Progenitor cell of endocrine pancreas (in vitro differentiated cells): ENCODE measurements around the gene HOXA10. TPM values are rescaled to one million over a fixed set of nuclear protein-coding genes. Genes with fewer than 3 reads are reported as not detected.

Experiments used
- DNase-seq: peaks from one replicate; pipeline ENCODE4 v3.0.0; 2021; ENCODE audit warnings: low spot score; ENCODE audit not compliant: unreplicated experiment
- H3K27ac Mint-ChIP-seq: 2 replicates; pipeline ENCODE4 v1.8.0; 2021; ENCODE audit warnings: mild to moderate bottlenecking, moderate library complexity, mixed read lengths
- H3K27me3 Mint-ChIP-seq: 2 replicates; pipeline ENCODE4 v1.8.0; 2021; ENCODE audit warnings: mixed read lengths
- H3K36me3 Mint-ChIP-seq: 2 replicates; pipeline ENCODE4 v1.8.0; 2022; ENCODE audit warnings: mixed read lengths; ENCODE audit not compliant: insufficient read depth
- H3K4me1 Mint-ChIP-seq: 2 replicates; pipeline ENCODE4 v1.8.0; 2021; ENCODE audit warnings: low read depth, mixed read lengths
- H3K4me3 Mint-ChIP-seq: 2 replicates; pipeline ENCODE4 v1.8.0; 2021; ENCODE audit warnings: low read depth, mild to moderate bottlenecking, moderate library complexity, mixed read lengths
- H3K9me3 Mint-ChIP-seq: 2 replicates; pipeline ENCODE4 v1.8.0; 2021; ENCODE audit warnings: low read depth, mixed read lengths
- total RNA-seq: library from RNA; stranded (reverse); gene quantifications from 2 replicates; pipeline ENCODE4 v1.2.1, GENCODE V29; 2021
- TF ChIP-seq, protein P1 (sequence below): fragments of 200-600 bp; sonication (generic); IDR thresholded peaks from one replicate; pipeline ENCODE4 v1.5.0; 2021; ENCODE audit warnings: antibody characterized with exemption, mild to moderate bottlenecking; ENCODE audit not compliant: unreplicated experiment

The HOXA10 gene
- total RNA-seq, 1 donor from 2014 or later: not detected

DNA sequence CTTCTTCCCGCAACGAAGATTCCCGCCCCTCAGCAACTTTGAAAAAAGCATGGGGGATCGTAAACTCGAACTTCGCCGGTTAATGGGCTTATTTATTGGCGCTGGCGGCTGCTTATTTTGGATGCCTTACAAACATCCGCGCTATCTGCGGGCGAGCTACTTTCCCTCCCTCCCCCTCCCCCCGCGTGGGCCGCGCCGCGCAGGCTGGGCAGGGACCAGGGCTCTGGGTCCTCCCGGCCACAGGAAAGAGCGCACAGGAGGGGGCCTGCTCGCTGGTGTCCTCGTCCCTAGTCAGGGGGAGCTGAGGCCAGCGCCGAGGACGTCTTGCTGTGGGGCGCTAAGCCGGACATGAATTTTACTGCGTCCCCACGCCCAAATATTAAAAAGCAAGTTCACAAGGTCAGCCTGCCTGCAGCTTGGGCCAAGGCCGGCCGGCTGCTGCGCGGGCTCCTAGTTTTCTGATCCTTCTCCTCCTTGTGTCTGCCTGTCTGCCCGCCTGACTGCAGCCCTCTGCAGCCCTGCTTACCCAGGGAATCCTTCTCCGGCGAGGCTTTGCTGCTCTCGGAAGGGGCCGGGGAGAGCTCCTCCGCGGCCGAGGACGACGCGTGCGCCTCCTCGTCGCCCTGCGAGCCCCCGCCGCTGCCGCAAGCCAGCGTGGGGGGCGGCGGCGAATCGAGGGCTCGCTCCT is 1.2 kb downstream of the HOXA10 start:
- no peak for DNase-seq
- peaks cover 84% of the 10 kb centered on the region for H3K27me3 Mint-ChIP-seq
- H3K36me3 Mint-ChIP-seq: no peaks in the 10 kb centered on the region
- no peak overlapping the region for H3K4me3 Mint-ChIP-seq
- no peak overlapping the region for H3K27ac Mint-ChIP-seq
- TF ChIP-seq, protein P1, sequence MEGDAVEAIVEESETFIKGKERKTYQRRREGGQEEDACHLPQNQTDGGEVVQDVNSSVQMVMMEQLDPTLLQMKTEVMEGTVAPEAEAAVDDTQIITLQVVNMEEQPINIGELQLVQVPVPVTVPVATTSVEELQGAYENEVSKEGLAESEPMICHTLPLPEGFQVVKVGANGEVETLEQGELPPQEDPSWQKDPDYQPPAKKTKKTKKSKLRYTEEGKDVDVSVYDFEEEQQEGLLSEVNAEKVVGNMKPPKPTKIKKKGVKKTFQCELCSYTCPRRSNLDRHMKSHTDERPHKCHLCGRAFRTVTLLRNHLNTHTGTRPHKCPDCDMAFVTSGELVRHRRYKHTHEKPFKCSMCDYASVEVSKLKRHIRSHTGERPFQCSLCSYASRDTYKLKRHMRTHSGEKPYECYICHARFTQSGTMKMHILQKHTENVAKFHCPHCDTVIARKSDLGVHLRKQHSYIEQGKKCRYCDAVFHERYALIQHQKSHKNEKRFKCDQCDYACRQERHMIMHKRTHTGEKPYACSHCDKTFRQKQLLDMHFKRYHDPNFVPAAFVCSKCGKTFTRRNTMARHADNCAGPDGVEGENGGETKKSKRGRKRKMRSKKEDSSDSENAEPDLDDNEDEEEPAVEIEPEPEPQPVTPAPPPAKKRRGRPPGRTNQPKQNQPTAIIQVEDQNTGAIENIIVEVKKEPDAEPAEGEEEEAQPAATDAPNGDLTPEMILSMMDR: no peak
- H3K9me3 Mint-ChIP-seq: no peaks in the 10 kb centered on the region
- H3K4me1 Mint-ChIP-seq: peaks cover 4% of the 10 kb centered on the region

DNA sequence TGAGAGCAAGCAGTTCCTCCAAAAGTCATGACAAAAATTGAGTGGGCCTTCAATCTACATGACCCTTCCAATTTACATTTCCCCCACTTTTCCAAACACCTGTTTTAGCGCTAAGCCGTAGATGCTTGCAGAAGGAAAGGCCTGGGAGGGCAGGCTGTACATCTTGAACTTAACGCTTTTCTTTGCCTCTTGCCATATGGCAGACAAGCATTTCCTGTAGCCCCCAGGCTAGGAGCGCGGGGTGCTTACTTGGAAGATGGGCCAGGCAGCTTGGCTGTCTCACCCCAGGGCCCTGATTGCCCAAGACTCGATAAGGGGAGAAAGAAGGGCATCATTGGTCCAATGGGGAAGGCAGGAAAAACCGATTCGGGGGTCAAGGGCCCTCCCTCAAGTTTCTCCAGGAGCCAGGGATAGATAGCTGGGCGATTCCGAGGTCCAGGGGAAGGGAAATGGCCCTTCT is 1.8 kb downstream of the HOXA10 start:
- no peak overlapping the region for H3K4me3 Mint-ChIP-seq
- no peaks in the 10 kb centered on the region for H3K36me3 Mint-ChIP-seq
- H3K27ac Mint-ChIP-seq: no peak overlapping the region
- TF ChIP-seq, protein P1: no peak
- DNase-seq: no peak
- no peaks in the 10 kb centered on the region for H3K9me3 Mint-ChIP-seq
- H3K27me3 Mint-ChIP-seq: peaks cover 84% of the 10 kb centered on the region
- peaks cover 4% of the 10 kb centered on the region for H3K4me1 Mint-ChIP-seq

DNA sequence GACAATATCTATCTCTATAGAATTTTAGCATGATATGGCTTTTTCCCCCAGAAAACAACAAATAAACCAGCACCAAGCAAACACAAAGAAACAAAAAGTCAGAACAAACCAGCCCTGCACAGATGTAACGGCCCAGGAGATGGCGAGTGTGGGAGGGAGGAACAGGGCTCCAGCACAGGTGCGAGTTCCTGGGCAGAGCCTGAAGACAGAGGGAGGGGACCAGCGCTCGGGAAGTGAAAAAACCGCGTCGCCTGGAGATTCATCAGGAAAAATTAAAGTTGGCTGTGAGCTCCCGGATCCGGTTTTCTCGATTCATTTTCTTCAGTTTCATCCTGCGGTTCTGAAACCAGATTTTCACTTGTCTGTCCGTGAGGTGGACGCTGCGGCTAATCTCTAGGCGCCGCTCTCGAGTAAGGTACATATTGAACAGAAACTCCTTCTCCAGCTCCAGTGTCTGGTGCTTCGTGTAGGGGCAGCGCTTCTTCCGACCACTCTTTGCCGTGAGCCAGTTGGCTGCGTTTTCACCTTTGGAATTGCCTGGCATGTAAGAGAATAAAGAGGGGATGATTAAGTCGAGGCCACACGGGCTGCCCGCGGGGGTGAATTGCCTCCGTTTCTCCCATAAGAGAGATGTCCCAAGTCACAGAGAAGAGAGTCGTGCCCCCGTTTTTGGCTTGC is 2.3 kb downstream of the HOXA10 start:
- TF ChIP-seq, protein P1: no peak
- peaks cover 84% of the 10 kb centered on the region for H3K27me3 Mint-ChIP-seq
- H3K9me3 Mint-ChIP-seq: no peaks in the 10 kb centered on the region
- peaks cover 4% of the 10 kb centered on the region for H3K4me1 Mint-ChIP-seq
- no peak overlapping the region for H3K4me3 Mint-ChIP-seq
- DNase-seq: no peak
- no peak overlapping the region for H3K27ac Mint-ChIP-seq
- no peaks in the 10 kb centered on the region for H3K36me3 Mint-ChIP-seq

DNA sequence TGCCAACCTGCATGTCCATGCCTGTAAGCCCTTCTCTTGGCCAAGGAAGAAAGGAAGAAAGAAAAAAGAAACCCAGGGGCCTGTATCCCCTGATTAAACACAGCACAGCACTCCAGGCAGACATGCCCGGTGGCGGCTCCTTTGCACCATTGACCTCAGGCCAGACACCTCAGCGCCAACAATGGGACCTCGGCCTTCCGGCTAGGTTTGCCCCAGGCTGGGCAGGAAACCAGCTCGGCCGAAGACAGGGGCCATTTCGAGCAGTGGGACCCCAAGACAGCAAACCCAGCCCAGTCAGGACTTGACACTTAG is 2.8 kb downstream of the HOXA10 start:
- no peaks in the 10 kb centered on the region for H3K36me3 Mint-ChIP-seq
- peaks cover 4% of the 10 kb centered on the region for H3K4me1 Mint-ChIP-seq
- no peak overlapping the region for H3K4me3 Mint-ChIP-seq
- DNase-seq: no peak
- H3K27ac Mint-ChIP-seq: no peak overlapping the region
- H3K27me3 Mint-ChIP-seq: peaks cover 84% of the 10 kb centered on the region
- H3K9me3 Mint-ChIP-seq: no peaks in the 10 kb centered on the region
- TF ChIP-seq, protein P1: no peak

DNA sequence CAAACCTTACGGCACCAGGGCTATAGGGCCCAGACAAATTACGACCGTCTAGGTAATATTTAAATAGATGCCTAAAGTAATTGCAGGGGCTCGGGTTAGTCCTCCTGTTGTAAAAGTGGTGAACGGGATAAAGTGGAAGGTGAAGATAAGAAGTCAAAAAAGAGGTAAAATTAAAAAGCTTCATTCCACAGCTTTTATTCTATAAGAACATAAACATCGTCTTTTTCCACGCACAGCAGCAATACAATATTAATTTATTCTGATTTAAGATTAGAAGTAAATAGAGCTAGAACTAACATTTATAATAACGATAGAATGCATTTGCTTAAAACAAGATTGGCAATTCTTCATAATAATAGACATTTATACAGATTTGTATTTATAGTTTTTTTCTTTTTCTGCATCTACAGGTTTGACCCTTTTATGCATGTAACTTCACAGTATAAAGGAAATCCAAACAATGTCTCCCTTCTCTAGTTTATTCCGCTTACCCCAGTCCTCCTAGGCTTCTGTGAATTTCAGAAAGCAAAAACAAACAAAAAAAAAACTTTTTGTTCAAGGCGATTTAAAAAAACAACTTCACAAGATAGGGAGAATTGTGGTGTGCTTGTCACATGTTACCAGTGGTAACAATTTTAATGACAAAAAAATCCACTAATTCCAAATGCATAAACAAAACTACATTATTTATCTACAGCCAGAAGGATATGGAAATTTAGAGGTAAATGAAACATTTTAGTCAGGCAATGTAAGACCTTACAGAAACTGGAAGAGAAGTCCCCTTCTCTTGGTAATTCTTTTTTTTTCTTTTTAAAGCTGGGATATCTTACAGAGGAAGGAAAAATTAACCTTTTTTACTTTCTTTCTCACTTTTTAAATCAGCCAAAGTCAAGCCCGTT is 3.4 kb downstream of the HOXA10 start:
- DNase-seq: no peak
- Mint-ChIP-seq H3K9me3 (no peaks in the 10 kb centered on the region), H3K27ac (peak overlapping the region; percentile 49), H3K36me3 (no peaks in the 10 kb centered on the region), H3K4me3 (no peak overlapping the region), H3K27me3 (peaks cover 82% of the 10 kb centered on the region), H3K4me1 (peaks cover 4% of the 10 kb centered on the region)
- TF ChIP-seq, protein P1: no peak
